Eye (tissue), 1 donor: ENCODE measurements around the gene HOXB9.
A peak's percentile ranks its signal among the peaks of the same experiment; 100 is the strongest.

ENCODE experiments used
- DNase-seq: peaks from one replicate; pipeline ENCODE4 v3.0.0-alpha.2; 2015

HOXB9 gene

DNA sequence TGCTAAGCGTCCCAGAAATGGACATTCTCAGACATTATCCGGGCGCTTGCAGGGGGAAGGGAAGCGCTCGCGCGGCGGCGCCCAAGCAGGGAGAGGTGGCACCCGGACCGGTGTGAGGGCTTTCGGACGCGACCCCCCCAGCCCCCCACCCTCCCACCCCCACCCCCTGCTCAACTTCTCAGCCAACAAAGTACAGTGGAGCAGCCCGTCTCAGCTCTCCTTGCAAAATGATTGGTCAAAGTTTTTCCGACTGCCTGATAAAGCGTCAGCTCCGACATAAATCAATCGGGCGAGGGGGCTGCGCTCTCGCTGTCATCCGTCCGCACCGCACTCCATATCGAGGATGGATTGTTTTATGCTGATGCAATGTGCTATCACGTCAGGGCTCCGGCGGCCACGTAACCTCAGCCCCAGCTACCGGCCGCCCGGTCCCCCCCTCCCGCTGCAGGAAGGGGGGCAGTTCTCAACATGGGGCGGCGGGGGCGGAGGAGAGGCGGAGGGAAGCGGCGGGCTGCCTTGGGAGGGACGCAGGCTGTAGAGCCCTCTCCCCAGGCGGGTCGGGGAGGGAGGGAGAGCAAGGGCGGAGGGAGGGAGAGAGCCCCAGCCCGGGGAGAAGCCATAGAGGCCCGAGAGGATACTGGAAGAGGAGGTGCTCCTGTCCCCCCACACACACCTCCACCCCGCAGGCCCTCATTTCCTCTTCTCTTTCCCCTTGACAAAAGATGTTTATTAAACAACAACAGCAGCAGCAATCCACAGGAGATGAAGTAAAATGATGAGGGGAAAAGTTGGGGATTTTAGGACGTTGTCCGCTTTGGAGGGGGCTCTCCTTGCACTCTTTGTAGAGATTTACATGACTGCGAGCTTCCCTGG, at the start of gene HOXB9:
TSS of gene HOXB9 (minus strand) at position 114 of the 873 bp plus-strand sequence. CDS start at position 25, 89 bp downstream.
- DNase-seq: no peak

- no peak for DNase-seq
Measured at GRCh38 chr17:48672340-48672739, 46.2 kb upstream of the HOXB9 start.

DNA sequence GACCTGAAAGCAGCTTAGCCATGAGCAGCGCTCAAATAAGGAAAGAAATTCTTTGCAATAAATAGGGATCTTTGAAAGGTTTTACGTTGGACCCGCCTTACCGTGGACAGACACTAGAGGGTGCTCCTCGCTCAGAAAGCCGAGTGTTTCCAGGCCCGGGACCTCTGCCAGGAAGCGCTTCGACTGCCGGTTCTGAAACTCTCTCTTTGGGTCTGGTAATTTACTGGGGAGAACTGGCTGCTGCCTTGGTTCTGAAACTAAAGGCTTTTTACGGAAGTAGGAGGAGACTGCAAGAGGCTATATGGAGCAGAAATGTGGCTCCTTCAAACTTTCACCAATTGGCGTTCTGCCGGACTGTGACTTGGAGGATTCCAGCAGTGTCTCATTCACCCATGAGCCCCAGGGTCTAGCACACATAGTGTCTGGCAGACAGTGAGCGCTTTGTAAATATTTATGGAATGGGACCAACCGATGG, 45.6 kb upstream of the HOXB9 start:
- peak; percentile 86 for DNase-seq

DNA sequence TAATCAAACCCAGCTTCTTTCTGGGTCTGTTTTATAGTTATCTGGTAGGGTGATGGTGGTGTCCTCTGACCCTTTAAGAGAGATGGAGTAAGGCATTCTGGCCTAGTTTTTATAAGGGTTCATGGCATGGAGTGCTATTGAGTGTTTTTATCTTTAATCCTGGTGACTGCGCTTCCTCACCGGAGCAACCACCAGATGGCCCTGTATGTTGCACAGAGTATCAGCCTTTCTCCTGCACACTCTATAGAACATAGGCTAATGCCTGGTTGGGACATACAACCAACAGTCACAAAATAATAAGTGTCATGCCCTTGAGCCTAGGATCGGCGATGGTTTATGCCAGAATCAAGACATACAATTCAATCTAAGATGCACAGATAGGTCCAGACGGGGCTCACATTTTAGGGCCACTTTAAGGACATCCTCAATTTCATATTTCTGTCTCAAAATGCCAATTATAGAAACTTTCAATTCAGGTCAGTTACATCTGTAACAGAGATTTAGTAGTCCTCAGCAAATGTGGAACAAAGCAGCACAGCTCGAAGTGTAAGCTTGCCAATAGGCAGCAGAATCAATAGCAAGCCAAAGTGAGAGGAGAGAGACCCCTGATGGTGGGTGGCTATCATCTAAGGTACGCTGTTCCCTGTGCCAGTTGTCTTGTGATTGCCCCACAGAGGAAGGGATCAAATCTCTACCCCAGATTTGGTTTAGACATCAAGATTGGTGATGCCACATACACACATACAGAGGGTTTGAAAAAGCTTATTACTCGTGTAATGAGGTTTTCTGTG, 37.2 kb upstream of the HOXB9 start:
- no peak for DNase-seq

DNA sequence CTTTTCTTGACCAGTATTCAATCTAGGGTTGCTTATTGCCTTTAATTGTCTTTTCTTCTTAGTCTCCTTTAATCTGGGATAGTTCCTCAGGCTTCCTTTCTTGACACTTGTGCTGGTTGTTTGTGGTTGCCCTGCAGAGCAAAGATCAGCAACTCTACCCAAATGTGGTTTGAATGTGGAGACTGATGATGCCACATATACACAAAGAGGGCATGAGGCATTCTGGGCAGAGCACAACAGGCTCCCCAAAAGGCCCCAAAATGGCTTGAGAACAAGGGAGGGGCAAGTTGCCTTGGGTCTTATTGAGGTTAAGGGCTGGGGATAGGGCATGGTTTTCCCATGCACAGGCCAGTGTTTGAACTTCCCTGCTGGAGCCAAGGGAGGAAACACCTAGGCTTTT, 29.8 kb upstream of the HOXB9 start:
- DNase-seq: no peak

GRCh38 chr17:48649741-48650140, 23.6 kb upstream of the HOXB9 start:
- DNase-seq: no peak

DNA sequence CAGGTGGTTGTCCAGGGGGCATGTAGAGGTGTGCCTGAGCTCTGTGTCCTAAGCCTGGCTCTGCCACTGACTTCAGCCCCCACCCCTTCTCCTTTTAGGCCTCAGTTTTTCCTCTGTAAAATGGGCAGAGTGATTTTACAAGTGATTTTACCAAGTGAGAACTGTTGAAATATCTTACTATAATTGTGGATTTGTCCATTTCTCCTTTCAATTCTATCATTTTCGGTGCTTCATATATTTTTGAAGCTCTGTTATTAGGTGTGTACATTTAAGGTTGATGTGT, 21.7 kb upstream of the HOXB9 start:
- no peak for DNase-seq

DNA sequence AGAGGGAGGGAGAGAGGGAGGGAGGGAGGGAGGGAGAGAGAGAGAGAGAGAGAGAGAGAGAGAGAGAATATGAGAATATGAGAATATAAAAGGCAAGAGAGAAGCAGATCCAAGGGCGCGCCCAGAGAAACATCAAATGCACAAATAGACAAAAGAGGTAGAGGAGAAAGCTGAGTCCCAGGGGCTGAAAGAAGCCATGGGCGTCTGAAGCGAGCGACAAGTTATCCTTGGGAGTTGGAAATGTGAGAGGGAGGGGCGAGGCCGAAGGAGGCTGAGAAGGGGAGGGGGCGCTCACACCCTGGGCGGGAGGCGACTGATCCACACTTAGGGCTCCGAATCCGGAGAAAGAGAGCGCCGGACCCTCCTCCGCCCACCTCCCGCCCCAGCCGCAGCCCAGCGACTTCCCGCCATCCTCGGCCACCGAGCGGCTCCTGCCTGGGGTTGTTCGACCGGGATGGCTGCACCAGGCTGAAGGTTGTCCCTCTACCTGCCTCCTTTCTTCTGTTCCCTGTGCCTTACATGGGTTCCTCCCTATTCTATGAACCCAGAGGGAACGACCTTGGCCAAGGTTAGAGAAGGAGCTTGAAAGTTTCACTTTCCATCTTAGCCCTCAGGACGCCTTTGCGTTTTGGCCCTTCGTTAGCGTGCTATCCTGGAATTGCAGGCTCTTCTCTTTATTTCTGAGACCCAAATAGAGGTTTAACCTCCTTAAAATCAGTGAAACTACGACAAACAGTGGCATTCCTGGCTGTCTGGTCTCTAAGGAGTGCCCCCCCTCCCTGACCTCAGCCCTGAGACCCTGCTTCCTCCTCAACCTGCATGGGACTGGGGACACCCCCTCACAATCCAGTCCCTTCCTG, 21.2 kb upstream of the HOXB9 start:
- DNase-seq: peak; percentile 24

DNA sequence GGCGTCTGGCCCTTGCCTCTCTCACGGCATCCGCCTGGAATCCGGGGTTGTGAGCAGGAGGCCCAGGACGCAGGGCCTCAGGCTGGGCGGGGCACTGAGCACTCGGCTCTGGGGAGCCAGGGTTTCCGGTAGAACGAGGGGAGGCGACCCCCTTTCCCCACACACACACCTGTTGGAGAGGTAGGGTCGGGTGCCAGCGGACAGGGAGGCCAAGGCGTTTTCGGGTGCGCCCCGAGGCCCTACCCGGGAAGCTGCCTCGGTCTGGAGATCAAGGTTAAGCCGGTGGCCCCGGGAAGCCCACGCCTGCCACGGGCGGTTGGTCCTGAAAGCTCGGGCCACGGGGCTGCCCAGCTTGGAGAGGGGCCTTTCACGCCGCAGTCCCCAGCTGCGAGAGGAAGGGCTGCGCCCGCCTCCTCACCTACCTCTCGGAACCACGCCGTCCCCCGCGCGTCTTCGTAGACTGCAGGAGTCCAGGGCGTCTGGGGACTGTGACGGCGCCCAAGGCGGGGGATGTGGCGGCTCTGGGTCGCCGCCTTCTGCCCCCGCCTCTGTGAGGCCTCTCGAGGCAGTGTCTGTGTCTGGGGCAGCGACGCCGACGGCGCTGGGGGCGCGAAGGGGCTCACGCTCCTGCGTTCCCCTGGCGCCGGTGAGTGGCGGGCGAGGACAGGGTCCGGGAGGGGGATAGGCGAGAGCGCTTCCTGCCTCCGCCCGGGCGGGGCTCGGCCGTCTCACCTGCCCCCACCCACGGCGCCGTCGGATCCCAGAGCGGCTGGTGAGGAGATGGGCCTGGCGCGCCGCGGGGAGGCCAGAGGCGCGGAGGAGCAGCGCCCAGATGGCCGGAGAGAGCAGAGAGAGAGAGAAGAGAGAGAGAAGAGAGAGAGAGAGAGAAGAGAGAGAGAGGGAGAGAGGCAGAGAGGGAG, 20.3 kb upstream of the HOXB9 start:
- no peak for DNase-seq

DNA sequence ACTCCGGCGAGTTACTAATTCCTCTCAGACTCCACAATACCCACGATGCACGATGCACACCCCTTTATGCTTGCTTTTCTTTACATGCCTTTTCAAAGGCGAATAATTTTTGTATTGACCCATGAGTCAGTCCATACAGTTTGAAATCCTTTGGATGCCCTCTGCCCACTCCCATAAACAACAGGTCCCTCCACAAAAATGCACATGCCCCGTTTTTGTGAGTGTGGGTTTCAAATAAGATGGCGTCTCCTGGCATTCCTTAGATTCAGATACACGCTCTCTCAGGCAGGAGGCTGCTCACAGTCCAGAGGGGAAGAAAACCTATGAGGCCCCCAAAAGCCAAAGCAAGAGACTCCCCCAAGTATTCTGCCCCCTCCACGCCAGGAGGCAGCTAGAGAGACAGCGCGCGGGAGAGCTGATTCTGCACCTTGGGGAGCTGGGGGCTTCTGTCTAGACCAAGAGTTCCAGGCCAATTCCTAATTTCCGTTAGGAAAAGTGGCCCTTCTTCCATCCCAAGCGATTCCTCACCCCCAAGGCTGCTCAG, 19.6 kb upstream of the HOXB9 start:
- DNase-seq: peak; percentile 2

GRCh38 chr17:48644910-48645557, 18.9 kb upstream of the HOXB9 start:
- peak; percentile 1 for DNase-seq

DNA sequence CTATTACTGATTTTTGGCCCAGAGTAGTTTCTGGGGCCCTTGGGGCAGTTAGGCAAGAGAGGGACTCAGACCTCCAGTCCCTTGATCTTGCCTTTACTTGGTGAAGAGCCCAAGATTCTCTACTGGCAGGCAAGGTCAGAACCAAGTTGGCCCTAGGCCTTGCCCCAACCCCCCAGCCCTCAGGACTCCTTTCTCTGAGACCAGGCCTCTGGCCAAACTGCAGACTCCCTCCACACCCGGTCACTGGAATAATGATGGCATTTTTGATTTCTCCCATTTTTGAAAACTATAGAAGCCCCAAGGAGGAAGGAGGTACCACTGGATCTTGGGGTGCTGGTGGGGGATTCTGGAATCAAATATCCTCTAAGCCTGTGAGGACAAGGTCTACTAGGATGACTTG, 18.0 kb upstream of the HOXB9 start:
- DNase-seq: no peak

DNA sequence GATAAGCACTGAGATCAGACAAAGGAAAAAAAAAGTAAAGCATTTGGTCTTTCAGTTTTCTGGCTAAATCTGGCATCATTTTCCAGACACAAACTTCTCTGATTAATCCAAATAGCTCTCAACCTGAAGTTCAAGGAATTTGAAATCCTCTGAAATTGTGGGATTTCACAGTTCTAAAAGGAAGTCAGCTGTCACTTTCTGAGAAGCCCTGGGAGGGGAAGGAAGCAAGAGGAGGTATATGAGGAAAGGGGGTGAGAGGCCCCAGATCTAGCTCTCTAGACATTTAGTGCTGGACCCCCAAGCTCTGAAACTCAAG, 17.5 kb upstream of the HOXB9 start:
- no peak for DNase-seq

DNA sequence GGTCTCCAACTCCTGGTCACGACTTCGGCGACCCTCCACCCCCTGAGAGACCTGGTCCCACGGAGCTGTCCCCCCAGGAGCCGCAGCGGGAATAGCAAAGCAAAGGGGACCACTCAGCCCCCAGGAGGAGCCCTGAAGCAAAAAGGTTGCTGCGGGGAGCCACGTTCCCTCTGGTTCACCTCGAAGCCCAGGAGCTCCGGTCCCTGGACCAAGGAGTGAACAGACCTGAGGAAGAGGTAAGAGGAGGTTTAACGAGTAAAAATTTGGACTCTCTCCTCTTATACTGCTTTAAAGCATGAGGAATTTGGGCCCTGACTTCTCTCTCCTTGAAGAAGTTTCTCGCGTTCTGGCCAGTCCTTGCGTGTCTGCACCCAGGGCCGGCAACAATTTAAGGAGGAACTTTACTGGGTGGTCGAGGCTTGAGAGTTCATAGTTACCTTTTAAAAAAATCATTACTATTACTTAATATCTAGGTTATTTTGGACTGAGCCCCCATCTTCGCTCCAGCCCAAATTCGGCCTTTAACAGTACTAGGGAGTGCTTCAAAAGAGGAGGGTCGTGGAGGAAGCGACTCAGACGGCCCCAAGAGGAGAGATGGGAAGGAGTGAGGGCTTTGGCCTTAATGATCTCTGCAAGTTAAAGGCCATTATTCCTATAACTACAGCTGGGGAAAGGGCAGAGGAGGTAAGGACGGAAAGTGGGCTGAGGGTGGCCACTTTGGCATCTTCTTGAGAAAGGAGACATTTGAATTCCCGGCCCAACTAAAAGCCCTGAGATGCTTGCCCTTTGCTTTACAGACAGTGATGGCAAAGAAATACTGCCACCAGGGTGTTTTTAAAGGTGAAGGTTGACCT, 16.9 kb upstream of the HOXB9 start:
- no peak for DNase-seq

DNA sequence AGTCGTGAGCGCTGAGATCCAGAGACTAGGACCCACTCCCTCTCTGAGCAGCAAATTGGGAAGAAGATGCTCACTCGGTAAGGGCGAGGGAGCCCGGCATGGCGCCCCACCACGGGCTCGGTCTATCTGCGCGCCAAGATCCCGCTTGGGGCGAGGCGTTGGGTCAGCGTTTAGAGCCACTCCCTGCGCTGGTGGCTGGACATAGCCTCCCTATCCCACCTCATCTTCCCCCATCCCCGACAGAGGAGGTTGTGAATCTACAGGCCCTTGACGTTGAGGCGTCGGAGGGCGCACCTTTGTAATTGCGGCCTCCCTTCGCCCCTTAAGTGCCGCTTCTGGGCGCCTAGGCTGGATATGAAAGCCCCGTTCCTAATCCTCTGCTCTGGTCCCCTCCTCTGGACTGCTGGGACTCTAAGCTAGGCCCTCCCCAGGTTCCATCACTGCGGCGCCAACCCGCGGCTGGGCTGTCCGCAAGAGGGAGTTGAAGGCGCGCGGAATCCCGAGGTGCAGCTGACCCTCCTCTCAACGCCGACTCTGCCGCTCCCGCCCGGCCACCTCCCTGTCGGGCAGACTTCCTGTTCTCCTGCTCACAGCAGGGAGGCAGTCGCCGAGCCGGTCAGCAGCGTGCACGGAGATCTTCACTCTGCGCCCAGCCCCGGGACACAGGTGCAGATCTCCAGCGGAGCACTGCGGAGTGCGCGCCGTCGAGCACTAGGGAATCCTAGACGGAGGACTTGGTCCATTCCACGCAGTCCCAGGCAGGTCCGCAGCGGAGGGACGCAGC, 16.1 kb upstream of the HOXB9 start:
- DNase-seq: peak; percentile 3

GRCh38 chr17:48641541-48642058, 15.4 kb upstream of the HOXB9 start:
- peak; percentile 4 for DNase-seq

GRCh38 chr17:48640858-48641180, 14.7 kb upstream of the HOXB9 start:
- no peak for DNase-seq

GRCh38 chr17:48639982-48640857, 14.1 kb upstream of the HOXB9 start:
- no peak for DNase-seq
